Liver (tissue), 5 donors: Measurements from ENCODE around the gene OPN1MW3. TPM values are rescaled to one million over a fixed set of nuclear protein-coding genes. Genes with fewer than 3 reads are reported as not detected.

Source experiments
- ATF3 ChIP-seq: IDR thresholded peaks from 2 replicates; pipeline ENCODE4 v1.6.1; 2016; ENCODE audit warnings: antibody characterized with exemption
- FOXA1 ChIP-seq: IDR thresholded peaks from 2 replicates; pipeline ENCODE4 v1.6.1; 2016; ENCODE audit warnings: antibody characterized with exemption
- FOXA2 ChIP-seq: IDR thresholded peaks from 2 replicates; pipeline ENCODE4 v1.6.1; 2016; ENCODE audit warnings: antibody characterized with exemption
- MAX ChIP-seq: IDR thresholded peaks from 2 replicates; pipeline ENCODE4 v1.6.1; 2016; ENCODE audit warnings: antibody characterized with exemption
- RXRA ChIP-seq, 2 donors: IDR thresholded peaks; 2 replicates each; pipeline ENCODE4 v1.6.1; 2017 to 2018; ENCODE audit warnings: antibody characterized with exemption in 2 of 2, mild to moderate bottlenecking in 1 of 2
- SP1 ChIP-seq: IDR thresholded peaks from 2 replicates; pipeline ENCODE4 v1.6.1; 2018; ENCODE audit warnings: antibody characterized with exemption, mild to moderate bottlenecking
- TAF1 ChIP-seq: conservative IDR thresholded peaks from 2 replicates; pipeline ENCODE4 v1.6.1; 2016; ENCODE audit warnings: antibody characterized with exemption, mild to moderate bottlenecking
- YY1 ChIP-seq: IDR thresholded peaks from 2 replicates; pipeline ENCODE4 v1.6.1; 2016; ENCODE audit warnings: antibody characterized with exemption, mild to moderate bottlenecking
- polyA plus RNA-seq, 2 donors: library from polyadenylated mRNA; stranded (reverse) in 1 of 2; unstranded in 1 of 2; fragments of 200-250 nt in 1 of 2; fragments of >200 nt in 1 of 2; fragmentation: Nextera tagmentation in 1 of 2; extraction: Ambion mirVana in 1 of 2; gene quantifications; one replicate each; pipeline versions ENCODE4 v1.2.1 to v1.2.3, GENCODE V29; 2013 to 2015
- total RNA-seq, 2 donors: library from RNA; depleted of rRNA; stranded (reverse); fragments of >200 nt; gene quantifications; one replicate each; pipeline ENCODE4 v1.2.3, GENCODE V29; 2014
- donor health status: healthy.
- donor health status: healthy.
- donor health status: healthy.

OPN1MW3 gene
- total and polyA plus RNA-seq, 4 donors: not detected

DNA sequence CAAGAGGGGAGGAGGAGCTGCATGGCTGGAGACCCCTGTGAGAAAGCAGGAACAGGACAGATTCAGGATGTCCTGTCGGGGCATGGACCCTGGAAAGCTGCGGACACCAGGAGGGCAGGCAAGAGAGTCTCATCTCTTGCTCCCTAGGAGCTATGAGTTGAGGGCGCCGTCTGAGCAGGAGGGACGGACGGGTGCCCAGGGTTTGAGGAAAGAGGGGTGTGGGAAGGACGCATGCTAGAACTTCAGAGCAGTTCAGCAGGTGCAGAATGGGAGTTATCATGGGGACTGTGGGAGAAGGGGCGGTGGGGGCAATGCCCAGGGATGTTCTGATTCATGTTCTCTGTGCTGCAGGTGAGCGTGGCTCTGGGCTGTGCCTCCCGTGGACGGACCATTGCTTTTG is 63.0 kb downstream of the OPN1MW3 start (continued):
- no peak for TF ChIP-seq FOXA1
- TF ChIP-seq FOXA2: no peak
- no peak for TF ChIP-seq TAF1
- TF ChIP-seq RXRA (IDR thresholded peaks at IDR 0.05): no peak
- no peak for TF ChIP-seq YY1
- TF ChIP-seq ATF3: no peak
- TF ChIP-seq SP1: no peak
- no peak for TF ChIP-seq MAX

Other genes with a start within 250 kb of the OPN1MW3 start
- gene IRAK1, start 237.7 kb upstream of the OPN1MW3 start, total RNA-seq: 10 to 100 TPM; 17.6 to 35.6 TPM
- gene IRAK1, start 237.7 kb upstream of the OPN1MW3 start, polyA plus RNA-seq: 10 to 100 TPM; 19.1 to 55.8 TPM
- 10 to 100 TPM; 11.1 to 22.0 TPM for gene MECP2, start 159.9 kb upstream of the OPN1MW3 start, total RNA-seq
- gene MECP2, start 159.9 kb upstream of the OPN1MW3 start, polyA plus RNA-seq: 1 to 10 TPM; 6.9 to 8.8 TPM
- not detected for gene OPN1LW, start 113.3 kb upstream of the OPN1MW3 start, total RNA-seq
- gene OPN1LW, start 113.3 kb upstream of the OPN1MW3 start, polyA plus RNA-seq: not detected
- gene OPN1MW, start 75.0 kb upstream of the OPN1MW3 start, total RNA-seq: not detected
- gene OPN1MW, start 75.0 kb upstream of the OPN1MW3 start, polyA plus RNA-seq: not detected
- gene OPN1MW2, start 37.8 kb upstream of the OPN1MW3 start, total RNA-seq: not detected
- not detected for gene OPN1MW2, start 37.8 kb upstream of the OPN1MW3 start, polyA plus RNA-seq
- gene TEX28, start 37.5 kb downstream of the OPN1MW3 start, total RNA-seq: not detected
- not detected for gene TEX28, start 37.5 kb downstream of the OPN1MW3 start, polyA plus RNA-seq
- under 1 TPM in 1 of 2 donors, not detected in 1; under 0.01 TPM for gene TKTL1, start 38.2 kb downstream of the OPN1MW3 start, total RNA-seq
- not detected for gene TKTL1, start 38.2 kb downstream of the OPN1MW3 start, polyA plus RNA-seq
- gene FLNA, start 117.1 kb downstream of the OPN1MW3 start, total RNA-seq: 100 to 1,000 TPM; 150 to 152 TPM
- gene FLNA, start 117.1 kb downstream of the OPN1MW3 start, polyA plus RNA-seq: 10 to 100 TPM; 23.4 to 84.8 TPM
- gene EMD, start 121.7 kb downstream of the OPN1MW3 start, total RNA-seq: 10 to 100 TPM; 11.6 to 18.5 TPM
- 10 to 100 TPM; 15.5 to 38.0 TPM for gene EMD, start 121.7 kb downstream of the OPN1MW3 start, polyA plus RNA-seq
- gene RPL10, start 140.8 kb downstream of the OPN1MW3 start, total RNA-seq: 1,000 to 10,000 TPM; 1,323 to 1,523 TPM
- gene RPL10, start 140.8 kb downstream of the OPN1MW3 start, polyA plus RNA-seq: 1,000 to 10,000 TPM in 1 of 2 donors, 100 to 1,000 TPM in 1; 446 to 1,644 TPM
- gene DNASE1L1, start 151.7 kb downstream of the OPN1MW3 start, total RNA-seq: 10 to 100 TPM; 14.6 to 22.1 TPM
- 10 to 100 TPM in 1 of 2 donors, 1 to 10 TPM in 1; 9.3 to 18.7 TPM for gene DNASE1L1, start 151.7 kb downstream of the OPN1MW3 start, polyA plus RNA-seq
- gene TAFAZZIN, start 154.0 kb downstream of the OPN1MW3 start, total RNA-seq: 10 to 100 TPM in 1 of 2 donors, 1 to 10 TPM in 1; 7.8 to 15.6 TPM
- gene TAFAZZIN, start 154.0 kb downstream of the OPN1MW3 start, polyA plus RNA-seq: 10 to 100 TPM; 10.6 to 16.3 TPM
- gene ATP6AP1, start 171.1 kb downstream of the OPN1MW3 start, total RNA-seq: 10 to 100 TPM; 35.2 to 38.5 TPM
- 10 to 100 TPM; 43.1 to 43.3 TPM for gene ATP6AP1, start 171.1 kb downstream of the OPN1MW3 start, polyA plus RNA-seq
- gene GDI1, start 179.6 kb downstream of the OPN1MW3 start, total RNA-seq: 10 to 100 TPM; 13.3 to 27.7 TPM
- gene GDI1, start 179.6 kb downstream of the OPN1MW3 start, polyA plus RNA-seq: 10 to 100 TPM; 12.8 to 35.6 TPM
- 10 to 100 TPM; 10.9 to 13.4 TPM for gene FAM50A, start 186.6 kb downstream of the OPN1MW3 start, total RNA-seq
- gene FAM50A, start 186.6 kb downstream of the OPN1MW3 start, polyA plus RNA-seq: 10 to 100 TPM; 14.6 to 25.1 TPM
- gene PLXNA3, start 200.7 kb downstream of the OPN1MW3 start, total RNA-seq: 1 to 10 TPM; 1.1 to 1.7 TPM
- 1 to 10 TPM; 1.3 to 1.7 TPM for gene PLXNA3, start 200.7 kb downstream of the OPN1MW3 start, polyA plus RNA-seq
- 10 to 100 TPM in 1 of 2 donors, 1 to 10 TPM in 1; 8.5 to 18.1 TPM for gene LAGE3, start 221.7 kb downstream of the OPN1MW3 start, total RNA-seq
- gene LAGE3, start 221.7 kb downstream of the OPN1MW3 start, polyA plus RNA-seq: 10 to 100 TPM; 12.4 to 13.1 TPM
- 10 to 100 TPM; 19.8 to 22.2 TPM for gene UBL4A, start 229.0 kb downstream of the OPN1MW3 start, total RNA-seq
- 10 to 100 TPM; 13.9 to 21.9 TPM for gene UBL4A, start 229.0 kb downstream of the OPN1MW3 start, polyA plus RNA-seq
- gene SLC10A3, start 233.0 kb downstream of the OPN1MW3 start, total RNA-seq: 1 to 10 TPM; 3.5 to 5.6 TPM
- gene SLC10A3, start 233.0 kb downstream of the OPN1MW3 start, polyA plus RNA-seq: 1 to 10 TPM; 3.2 to 5.4 TPM